CD14-positive monocyte (primary cell): ENCODE results near the gene ZSCAN16. TPM values are rescaled to one million over a fixed set of nuclear protein-coding genes. Genes with fewer than 3 reads are reported as not detected.

Source experiments
- DNase-seq, 3 donors: peaks; one replicate each; pipeline ENCODE4 v3.0.0-alpha.2; 2011 to 2022
- H2AFZ ChIP-seq: 2 replicates; pipeline ENCODE4 v1.6.0; 2012; ENCODE audit warnings: mild to moderate bottlenecking, low read depth, low read length, inconsistent platforms; ENCODE audit not compliant: insufficient read depth, poor library complexity, severe bottlenecking
- H3K27ac ChIP-seq, 2 donors: 1 replicate in 1 of 2; 2 replicates in 1 of 2; pipeline ENCODE4 v1.5.1; 2012 to 2013; ENCODE audit warnings: low read length in 2 of 2, control low read depth in 1 of 2, inconsistent platforms in 1 of 2, low read depth in 1 of 2, mild to moderate bottlenecking in 1 of 2
- H3K27me3 ChIP-seq, 2 donors: one replicate each; pipeline versions ENCODE4 v1.6.0 to v1.6.1; 2011 to 2013; ENCODE audit warnings: low read length in 2 of 2; ENCODE audit not compliant: control insufficient read depth in 2 of 2, insufficient read depth in 2 of 2
- H3K36me3 ChIP-seq, 2 donors: replicated peaks in 1 of 2; 1 replicate in 1 of 2; 2 replicates in 1 of 2; pipeline versions ENCODE4 v1.5.1 to v1.6.1; 2012 to 2013; ENCODE audit warnings: low read length in 2 of 2, control low read depth in 1 of 2, inconsistent platforms in 1 of 2, mild to moderate bottlenecking in 1 of 2; ENCODE audit not compliant: insufficient read depth in 2 of 2, control insufficient read depth in 1 of 2
- H3K4me1 ChIP-seq, 2 donors: 1 replicate in 1 of 2; 2 replicates in 1 of 2; pipeline versions ENCODE4 v1.5.1 to v1.6.1; 2012 to 2013; ENCODE audit warnings: low read length in 2 of 2, control low read depth in 1 of 2, inconsistent platforms in 1 of 2, mild to moderate bottlenecking in 1 of 2, moderate library complexity in 1 of 2; ENCODE audit not compliant: insufficient read depth in 2 of 2, control insufficient read depth in 1 of 2
- H3K4me2 ChIP-seq: replicated peaks from 2 replicates; pipeline ENCODE3; 2012; ENCODE audit warnings: low read length, moderate library complexity, mild to moderate bottlenecking; ENCODE audit not compliant: poor library complexity, severe bottlenecking; ENCODE audit errors: extremely low read depth
- H3K4me3 ChIP-seq, 3 experiments: fragments of 200-600 bp in 1 of 3; sonication (generic) in 1 of 3; replicated peaks in 1 of 3; 1 replicate in 2 of 3; 2 replicates in 1 of 3; pipeline ENCODE4 v1.5.1; 2011 to 2013; ENCODE audit warnings: low read length in 3 of 3, mild to moderate bottlenecking in 3 of 3, control low read depth in 2 of 3, low read depth in 2 of 3, inconsistent platforms in 1 of 3, moderate library complexity in 1 of 3
- H3K79me2 ChIP-seq: 2 replicates; pipeline ENCODE4 v1.6.0; 2012; ENCODE audit warnings: mild to moderate bottlenecking, control low read depth, inconsistent platforms, low read length, moderate library complexity; ENCODE audit not compliant: insufficient read depth
- H3K9ac ChIP-seq: 2 replicates; pipeline ENCODE4 v1.6.0; 2017; ENCODE audit warnings: low read length, mild to moderate bottlenecking; ENCODE audit not compliant: insufficient read depth, poor library complexity, severe bottlenecking
- H3K9me3 ChIP-seq, 2 donors: replicated peaks in 1 of 2; 1 replicate in 1 of 2; 2 replicates in 1 of 2; pipeline versions ENCODE4 v1.5.1 to v1.6.1; 2012 to 2013; ENCODE audit warnings: low read length in 2 of 2, control low read depth in 1 of 2; ENCODE audit not compliant: control insufficient read depth in 1 of 2, insufficient read depth in 1 of 2
- H4K20me1 ChIP-seq: 2 replicates; pipeline ENCODE4 v1.6.0; 2012; ENCODE audit warnings: mild to moderate bottlenecking, low read length, control low read depth, moderate library complexity; ENCODE audit not compliant: insufficient read depth
- H3K27ac Mint-ChIP-seq, 7 donors: one replicate each; pipeline ENCODE4 v1.8.0; 2020; ENCODE audit warnings: mild to moderate bottlenecking in 7 of 7, mixed read lengths in 7 of 7, moderate library complexity in 6 of 7, inconsistent platforms in 2 of 7
- H3K27me3 Mint-ChIP-seq, 3 donors: one replicate each; pipeline ENCODE4 v1.8.0; 2021 to 2022; ENCODE audit warnings: low read depth in 3 of 3, mild to moderate bottlenecking in 3 of 3, mixed read lengths in 3 of 3, moderate library complexity in 3 of 3, inconsistent platforms in 1 of 3
- H3K36me3 Mint-ChIP-seq, 2 donors: one replicate each; pipeline ENCODE4 v1.8.0; 2020; ENCODE audit warnings: mixed read lengths in 2 of 2, inconsistent platforms in 1 of 2, mild to moderate bottlenecking in 1 of 2
- H3K4me1 Mint-ChIP-seq: one replicate; pipeline ENCODE4 v1.8.0; 2020; ENCODE audit warnings: mild to moderate bottlenecking, mixed read lengths
- H3K4me3 Mint-ChIP-seq, 2 donors: one replicate each; pipeline ENCODE4 v1.8.0; 2020; ENCODE audit warnings: mild to moderate bottlenecking in 2 of 2, mixed read lengths in 2 of 2, moderate library complexity in 1 of 2
- H3K9me3 Mint-ChIP-seq, 7 donors: one replicate each; pipeline ENCODE4 v1.8.0; 2020 to 2022; ENCODE audit warnings: mixed read lengths in 7 of 7, mild to moderate bottlenecking in 6 of 7, moderate library complexity in 6 of 7, inconsistent platforms in 2 of 7
- CTCF ChIP-seq: fragments of 200-600 bp; IDR thresholded peaks from one replicate; pipeline ENCODE4 v1.8.0; 2022; ENCODE audit warnings: antibody characterized with exemption, mild to moderate bottlenecking
- WGBS: methylation state at CpG from one replicate; pipeline ENCODE4 v1.1.5; 2013; ENCODE audit warnings: missing lambda C conversion rate; ENCODE audit not compliant: insufficient coverage; 5-methylcytosine and 5-hydroxymethylcytosine counted together
- intact Hi-C, 2 donors: fragments of 100-400 bp; cut with micrococcal nuclease; formaldehyde crosslinking; loops; one replicate each; pipeline versions ENCODE4 v1.15.0 to v1.15.1; 2023
- polyA plus RNA-seq, 3 donors: library from polyadenylated mRNA; depleted of rRNA in 1 of 3; unstranded in 2 of 3; stranded (reverse) in 1 of 3; fragments of 300-500 nt in 2 of 3; fragments of >200 nt in 1 of 3; fragmentation: Illumina TruSeq in 2 of 3; gene quantifications; 1 replicate in 2 of 3; 2 replicates in 1 of 3; pipeline ENCODE4 v1.2.3, GENCODE V29; 2012 to 2021

ZSCAN16 gene
- polyA plus RNA-seq, 3 donors: 3.5 to 5.9 (median 4.0) TPM

GRCh38 chr6:28115799-28116198 is 8.6 kb upstream of the ZSCAN16 start:
- H3K36me3 Mint-ChIP-seq: peaks cover 47 to 62% of the 10 kb centered on the region in 2 donors
- no CpG with 5 or more reads among the region's 2 CpGs for WGBS
- Histone ChIP-seq H3K4me1 (no peaks in the 10 kb centered on the region), H3K4me3 (no peak overlapping the region), H3K9ac (no peak overlapping the region), H3K27ac (no peak overlapping the region), H3K79me2 (no peaks in the 10 kb centered on the region), H3K36me3 (peaks cover 40 to 62% of the 10 kb centered on the region in 2 donors), H4K20me1 (no peaks in the 10 kb centered on the region), H3K9me3 (no peaks in the 10 kb centered on the region), H2AFZ (no peak overlapping the region), H3K27me3 (no peaks in the 10 kb centered on the region), H3K4me2 (no peak overlapping the region)
- no peak for TF ChIP-seq CTCF
- DNase-seq: no peak
- intact Hi-C loops: no loop called here
- no peaks in the 10 kb centered on the region for H3K9me3 Mint-ChIP-seq
- H3K4me1 Mint-ChIP-seq: no peaks in the 10 kb centered on the region
- no peak overlapping the region for H3K4me3 Mint-ChIP-seq
- no peak overlapping the region for H3K27ac Mint-ChIP-seq
- H3K27me3 Mint-ChIP-seq: peaks cover 0 to 1% (median 0%) of the 10 kb centered on the region in 3 donors

GRCh38 chr6:28117386-28118050 is 6.9 kb upstream of the ZSCAN16 start:
- Mint-ChIP-seq H3K9me3 (no peaks in the 10 kb centered on the region), H3K27ac (no peak overlapping the region), H3K4me1 (no peaks in the 10 kb centered on the region), H3K36me3 (peaks cover 53 to 72% of the 10 kb centered on the region in 2 donors), H3K27me3 (no peaks in the 10 kb centered on the region), H3K4me3 (no peak overlapping the region)
- DNase-seq: no peak
- Histone ChIP-seq H2AFZ (no peak overlapping the region), H3K4me3 (no peak overlapping the region), H3K79me2 (no peaks in the 10 kb centered on the region), H3K4me1 (no peaks in the 10 kb centered on the region), H3K27me3 (no peaks in the 10 kb centered on the region), H3K9ac (no peak overlapping the region), H3K36me3 (peaks cover 44 to 74% of the 10 kb centered on the region in 2 donors), H3K9me3 (no peaks in the 10 kb centered on the region), H3K27ac (no peak overlapping the region), H4K20me1 (no peaks in the 10 kb centered on the region), H3K4me2 (no peak overlapping the region)
- TF ChIP-seq CTCF: no peak
- intact Hi-C loops: no loop called here
- whole genome bisulfite sequencing: no CpG with 5 or more reads among the region's 2 CpGs
